IMR-90 (cell line): ENCODE results near the gene KIF5C. TPM values are rescaled to one million over a fixed set of nuclear protein-coding genes. Genes with fewer than 3 reads are reported as not detected.

Experiments used
- ATAC-seq: fragments of 200-7000 bp; cut with Tn5 transposase; 2 replicates; pipeline ENCODE4 v1.9.1; 2020; ENCODE audit warnings: low read depth, mild to moderate bottlenecking, moderate library complexity
- BruUV-seq: library from RNA; stranded (reverse); fragments of 400-500 nt; replicated peaks from 2 replicates; lab custom pipeline; 2021; lab: Mats Ljungman, UMichigan
- CTCF ChIA-PET: fragments of 300-600 bp; formaldehyde crosslinking; extraction: SDS; loops from one replicate; lab custom pipeline; 2021; ENCODE audit warnings: antibody characterized with exemption; lab: Yijun Ruan, JAX
- POLR2A ChIA-PET: fragments of 300-600 bp; sonication (Branson Sonifier 250); formaldehyde crosslinking; loops from one replicate; lab custom pipeline; 2022; ENCODE audit warnings: antibody characterized with exemption; ENCODE audit not compliant: unreplicated experiment; lab: Charles Lee
- DNase-seq: peaks from one replicate; pipeline ENCODE4 v3.0.0; 2013
- H2AFZ ChIP-seq: replicated peaks from 2 replicates; pipeline ENCODE3; 2013; ENCODE audit warnings: low read length, mild to moderate bottlenecking; ENCODE audit not compliant: poor library complexity
- H2AK5ac ChIP-seq: 2 replicates; pipeline ENCODE4 v1.6.1; 2013; ENCODE audit warnings: low read depth, low read length, inconsistent platforms
- H2AK9ac ChIP-seq: replicated peaks from 2 replicates; pipeline ENCODE3; 2013; ENCODE audit warnings: mild to moderate bottlenecking, low read depth, low read length, moderate library complexity; ENCODE audit not compliant: poor library complexity
- H2BK120ac ChIP-seq: 2 replicates; pipeline ENCODE4 v1.6.1; 2013; ENCODE audit warnings: low read depth, low read length, inconsistent platforms
- H2BK15ac ChIP-seq: 3 replicates; pipeline ENCODE4 v1.6.1; 2013; ENCODE audit warnings: low read depth, low read length, inconsistent platforms
- H2BK20ac ChIP-seq: 2 replicates; pipeline ENCODE4 v1.6.1; 2013; ENCODE audit warnings: low read depth, mild to moderate bottlenecking, inconsistent platforms, low read length, moderate library complexity
- H2BK5ac ChIP-seq: 2 replicates; pipeline ENCODE4 v1.6.1; 2013; ENCODE audit warnings: mild to moderate bottlenecking, low read depth, low read length, inconsistent platforms; ENCODE audit not compliant: poor library complexity, severe bottlenecking
- H3K14ac ChIP-seq: replicated peaks from 2 replicates; pipeline ENCODE4 v1.6.1; 2013; ENCODE audit warnings: low read depth, low read length, inconsistent platforms
- H3K18ac ChIP-seq: 2 replicates; pipeline ENCODE4 v1.6.1; 2013; ENCODE audit warnings: low read depth, low read length, control low read depth
- H3K23ac ChIP-seq: 2 replicates; pipeline ENCODE4 v1.6.1; 2013; ENCODE audit warnings: low read depth, low read length, inconsistent platforms
- H3K27ac ChIP-seq: 2 replicates; pipeline ENCODE4 v1.5.1; 2013; ENCODE audit warnings: mild to moderate bottlenecking, control low read depth, low read length; ENCODE audit not compliant: insufficient read depth
- H3K27me3 ChIP-seq: 2 replicates; pipeline ENCODE4 v1.6.1; 2013; ENCODE audit warnings: low read length; ENCODE audit not compliant: control insufficient read depth, insufficient read depth
- H3K36me3 ChIP-seq: 2 replicates; pipeline ENCODE4 v1.6.1; 2013; ENCODE audit warnings: low read length, mixed read lengths; ENCODE audit not compliant: control insufficient read depth, insufficient read depth
- H3K4ac ChIP-seq: 2 replicates; pipeline ENCODE4 v1.6.1; 2013; ENCODE audit warnings: low read depth, low read length, inconsistent platforms
- H3K4me1 ChIP-seq: 2 replicates; pipeline ENCODE4 v1.6.1; 2013; ENCODE audit warnings: low read length, mixed read lengths; ENCODE audit not compliant: control insufficient read depth, insufficient read depth
- H3K4me2 ChIP-seq: 2 replicates; pipeline ENCODE4 v1.6.1; 2013; ENCODE audit warnings: low read depth, mild to moderate bottlenecking, control low read depth, low read length, moderate library complexity
- H3K4me3 ChIP-seq: 2 replicates; pipeline ENCODE4 v1.5.1; 2013; ENCODE audit warnings: low read depth, mild to moderate bottlenecking, control low read depth, low read length, moderate library complexity; ENCODE audit not compliant: insufficient read depth
- H3K56ac ChIP-seq: 2 replicates; pipeline ENCODE4 v1.6.1; 2013; ENCODE audit warnings: low read length, inconsistent platforms; ENCODE audit not compliant: insufficient read depth; ENCODE audit errors: extremely low read depth
- H3K79me1 ChIP-seq, 2 experiments: 2 replicates each; pipeline ENCODE4 v1.6.1; 2013; ENCODE audit warnings: low read length in 2 of 2, inconsistent platforms in 1 of 2, low read depth in 1 of 2
- H3K9ac ChIP-seq: 2 replicates; pipeline ENCODE4 v1.6.1; 2013; ENCODE audit warnings: low read depth, low read length, control low read depth
- H3K9me1 ChIP-seq: 2 replicates; pipeline ENCODE4 v1.6.1; 2013; ENCODE audit warnings: low read length, inconsistent platforms; ENCODE audit not compliant: insufficient read depth
- H3K9me3 ChIP-seq: 2 replicates; pipeline ENCODE4 v1.6.1; 2013; ENCODE audit warnings: low read length; ENCODE audit not compliant: control insufficient read depth, insufficient read depth
- H4K20me1 ChIP-seq: 2 replicates; pipeline ENCODE4 v1.6.1; 2013; ENCODE audit warnings: low read length, inconsistent platforms; ENCODE audit not compliant: insufficient read depth
- H4K5ac ChIP-seq: 2 replicates; pipeline ENCODE4 v1.6.1; 2013; ENCODE audit warnings: mild to moderate bottlenecking, low read depth, low read length, control low read depth
- H4K8ac ChIP-seq, 2 experiments: 2 replicates each; pipeline ENCODE4 v1.6.1; 2013; ENCODE audit warnings: low read depth in 2 of 2, low read length in 2 of 2, control low read depth in 1 of 2, inconsistent platforms in 1 of 2
- H4K91ac ChIP-seq: 2 replicates; pipeline ENCODE4 v1.6.1; 2013; ENCODE audit warnings: low read depth, low read length, inconsistent platforms; ENCODE audit not compliant: insufficient read depth
- BHLHE40 ChIP-seq: fragments of 150-350 bp; IDR thresholded peaks from 2 replicates; pipeline ENCODE4 v1.6.1; 2016; ENCODE audit warnings: mild to moderate bottlenecking, low read depth, low read length
- CEBPB ChIP-seq: IDR thresholded peaks from 2 replicates; pipeline ENCODE4 v1.6.1; 2012; ENCODE audit warnings: low read depth, low read length, improper control_type of control experiment
- CHD1 ChIP-seq: IDR thresholded peaks from 2 replicates; pipeline ENCODE4 v1.6.1; 2012; ENCODE audit warnings: low read depth, low read length, improper control_type of control experiment
- CTCF ChIP-seq: conservative IDR thresholded peaks from 2 replicates; pipeline ENCODE4 v1.5.1; 2012; ENCODE audit warnings: mild to moderate bottlenecking, low read depth, low read length, improper control_type of control experiment
- MAFK ChIP-seq: IDR thresholded peaks from 2 replicates; pipeline ENCODE4 v1.6.1; 2012; ENCODE audit warnings: low read depth, low read length, improper control_type of control experiment
- MAZ ChIP-seq: IDR thresholded peaks from 2 replicates; pipeline ENCODE4 v1.6.1; 2012; ENCODE audit warnings: low read depth, mild to moderate bottlenecking, low read length, improper control_type of control experiment, moderate library complexity, borderline replicate concordance
- NFE2L2 ChIP-seq: fragments of 150-350 bp; IDR thresholded peaks from 2 replicates; pipeline ENCODE4 v1.6.1; 2016; ENCODE audit warnings: low read depth, mild to moderate bottlenecking, low read length
- POLR2A ChIP-seq: IDR thresholded peaks from 2 replicates; pipeline ENCODE4 v1.6.1; 2012; ENCODE audit warnings: mild to moderate bottlenecking, low read depth, low read length
- RAD21 ChIP-seq: IDR thresholded peaks from 2 replicates; pipeline ENCODE4 v1.6.1; 2012; ENCODE audit warnings: low read length, improper control_type of control experiment
- RCOR1 ChIP-seq: IDR thresholded peaks from 2 replicates; pipeline ENCODE4 v1.6.1; 2012; ENCODE audit warnings: mild to moderate bottlenecking, low read length, improper control_type of control experiment; ENCODE audit not compliant: insufficient replicate concordance
- RFX5 ChIP-seq: IDR thresholded peaks from 2 replicates; pipeline ENCODE4 v1.8.0; 2012; ENCODE audit warnings: low read depth, mild to moderate bottlenecking, low read length, moderate library complexity
- SMC3 ChIP-seq: fragments of 150-350 bp; IDR thresholded peaks from 2 replicates; pipeline ENCODE4 v1.6.1; 2016; ENCODE audit warnings: low read depth, mild to moderate bottlenecking, antibody characterized with exemption, low read length, moderate library complexity
- USF2 ChIP-seq: fragments of 150-350 bp; IDR thresholded peaks from 2 replicates; pipeline ENCODE4 v1.6.1; 2017; ENCODE audit warnings: mild to moderate bottlenecking, antibody characterized with exemption, low read length, low read depth
- WGBS, 2 experiments: methylation state at CpG; one replicate each; pipeline versions ENCODE4 v1.1.5 to v1.1.7; 2013; ENCODE audit warnings: missing lambda C conversion rate in 2 of 2; ENCODE audit not compliant: insufficient read length in 1 of 2; ENCODE audit errors: extremely low coverage in 2 of 2; 5-methylcytosine and 5-hydroxymethylcytosine counted together
- dilution Hi-C: fragments of 300-500 bp; cut with HindIII; formaldehyde crosslinking; loops from one replicate; pipeline ENCODE4 v1.14.3; 2018; ENCODE audit warnings: low sequenced_read_pairs; ENCODE audit not compliant: unreplicated experiment
- in situ Hi-C: fragments of 300-500 bp; cut with MboI; formaldehyde crosslinking; loops from 3 replicates; pipeline ENCODE4 v1.14.3; 2019; ENCODE audit warnings: low sequenced_read_pairs, inconsistent platforms, mixed read lengths
- intact Hi-C: fragments of 100-400 bp; cut with micrococcal nuclease; formaldehyde crosslinking; loops from 2 replicates; pipeline ENCODE4 v1.10.0; 2022
- polyA plus RNA-seq, 3 experiments: library from polyadenylated mRNA; depleted of rRNA; stranded (reverse); fragments of >200 nt; gene quantifications; 2 replicates each; pipeline ENCODE4 v1.2.3, GENCODE V29; 2012; ENCODE audit warnings: low replicate concordance in 1 of 3
- total RNA-seq: library from RNA; depleted of rRNA; stranded (reverse); fragments of >200 nt; gene quantifications from 2 replicates; pipeline ENCODE4 v1.2.3, GENCODE V29; 2012

The KIF5C gene
- total and polyA plus RNA-seq, 2 of the 4 experiments (the other 2 are of a cell fraction) = 0.10 to 0.18 TPM

GRCh38 chr2:149002891-149003740 is 128.1 kb downstream of the KIF5C start (continued):
- no peak for TF ChIP-seq CHD1

GRCh38 chr2:149004836-149005235 is 129.8 kb downstream of the KIF5C start:
- Histone ChIP-seq H2AFZ (no peak overlapping the region), H2AK9ac (no peak overlapping the region), H3K23ac (no peak overlapping the region), H3K9ac (no peak overlapping the region), H2BK5ac (no peak overlapping the region), H3K27ac (no peak overlapping the region), H3K4me3 (no peak overlapping the region), H3K9me3 (no peaks in the 10 kb centered on the region), H4K8ac (no peak overlapping the region), H4K5ac (no peak overlapping the region), H2BK20ac (no peak overlapping the region), H3K27me3 (peaks cover 10% of the 10 kb centered on the region), H2BK120ac (no peak overlapping the region), H3K79me1 (no peaks in the 10 kb centered on the region), H3K4me1 (no peaks in the 10 kb centered on the region), H3K56ac (no peak overlapping the region), H3K18ac (no peak overlapping the region), H3K14ac (no peak overlapping the region), H3K4ac (no peak overlapping the region), H2AK5ac (no peak overlapping the region), H3K36me3 (no peaks in the 10 kb centered on the region), H4K20me1 (no peaks in the 10 kb centered on the region), H4K91ac (no peak overlapping the region), H2BK15ac (no peak overlapping the region), H3K4me2 (no peak overlapping the region), H3K9me1 (no peaks in the 10 kb centered on the region)
- no CpG with 5 or more reads among the region's 3 CpGs for WGBS, 2 experiments
- ChIA-PET CTCF (interaction anchor here (1.4 kb wide), 1 partner anchor 12 kb away, joined by 3 read pairs; no protein-coding TSS in a partner anchor), POLR2A (no interaction called here)
- ATAC-seq (no peak), DNase-seq (no peak)
- dilution Hi-C loops = no loop called here
- intact Hi-C loops = no loop called here
- in situ Hi-C loops = no loop called here
- no TSS peak for BruUV-seq
- TF ChIP-seq CEBPB = no peak
- TF ChIP-seq MAFK = no peak
- no peak for TF ChIP-seq RCOR1
- TF ChIP-seq SMC3 = no peak
- TF ChIP-seq BHLHE40 = no peak
- TF ChIP-seq NFE2L2 = no peak
- TF ChIP-seq POLR2A = no peak
- TF ChIP-seq CHD1 = no peak
- no peak for TF ChIP-seq RFX5
- TF ChIP-seq MAZ = no peak
- TF ChIP-seq RAD21 = no peak
- TF ChIP-seq USF2 = no peak
- TF ChIP-seq CTCF = no peak
